K562 (cell line): ENCODE results near the gene HMG20B. TPM values are rescaled to one million over a fixed set of nuclear protein-coding genes. Genes with fewer than 3 reads are reported as not detected.

Experiments used
- ARID4B ChIP-seq: sonication (generic); formaldehyde crosslinking; IDR thresholded peaks from 2 replicates; pipeline ENCODE4 v1.8.0; 2022; ENCODE audit warnings: mild to moderate bottlenecking, missing genetic modification reagents
- ATF4 ChIP-seq: fragments of 450-650 bp; formaldehyde crosslinking; IDR thresholded peaks from 2 replicates; pipeline ENCODE4 v1.4.0; 2022; ENCODE audit warnings: mild to moderate bottlenecking, moderate library complexity
- HCFC1 ChIP-seq: IDR thresholded peaks from 2 replicates; pipeline ENCODE4 v1.6.1; 2012; ENCODE audit warnings: low read depth, low read length, improper control_type of control experiment
- HMG20A ChIP-seq: fragments of 450-650 bp; formaldehyde crosslinking; conservative IDR thresholded peaks from 2 replicates; pipeline ENCODE4 v1.4.0; 2020; ENCODE audit warnings: mild to moderate bottlenecking, mixed read lengths
- ID3 ChIP-seq, 2 experiments: fragments of 250-450 bp in 1 of 2; fragments of 450-650 bp in 1 of 2; sonication (Bioruptor Pico) in 1 of 2; IDR thresholded peaks; 2 replicates each; pipeline versions ENCODE4 v1.6.1 to v1.8.0; 2016 to 2021; ENCODE audit warnings: mild to moderate bottlenecking in 2 of 2, moderate library complexity in 2 of 2, missing compliant biosample characterization in 1 of 2, missing genetic modification characterization in 1 of 2
- NELFE ChIP-seq: IDR thresholded peaks from 2 replicates; pipeline ENCODE4 v1.6.1; 2011; ENCODE audit warnings: mild to moderate bottlenecking; ENCODE audit not compliant: insufficient read depth, insufficient read length
- NFATC3 ChIP-seq: fragments of 450-650 bp; IDR thresholded peaks from 2 replicates; pipeline ENCODE4 v1.6.1; 2017; ENCODE audit warnings: mild to moderate bottlenecking
- NFIC ChIP-seq: fragments of 450-650 bp; IDR thresholded peaks from 2 replicates; pipeline ENCODE4 v1.6.1; 2017; ENCODE audit warnings: mild to moderate bottlenecking, inconsistent platforms
- PHF20 ChIP-seq: fragments of 450-650 bp; IDR thresholded peaks from 2 replicates; pipeline ENCODE4 v1.6.1; 2018; ENCODE audit not compliant: partially characterized antibody
- POLR2AphosphoS5 ChIP-seq: IDR thresholded peaks from 2 replicates; pipeline ENCODE4 v1.6.1; 2011; ENCODE audit warnings: mild to moderate bottlenecking, low read depth, low read length, moderate library complexity; ENCODE audit not compliant: control insufficient read depth, insufficient read depth
- POLR2G ChIP-seq: fragments of 200-400 bp; formaldehyde crosslinking; IDR thresholded peaks from 2 replicates; pipeline ENCODE4 v1.6.1; 2017; ENCODE audit warnings: low read depth, mild to moderate bottlenecking, antibody characterized with exemption, low read length, moderate library complexity
- RBM34 ChIP-seq: fragments of 200-400 bp; formaldehyde crosslinking; IDR thresholded peaks from 2 replicates; pipeline ENCODE4 v1.6.1; 2018; ENCODE audit warnings: low read length, borderline replicate concordance; ENCODE audit not compliant: insufficient read depth
- SIN3A ChIP-seq, 2 experiments: fragments of 150-350 bp in 1 of 2; IDR thresholded peaks; 2 replicates each; pipeline ENCODE4 v1.6.1; 2011 to 2016; ENCODE audit warnings: borderline replicate concordance in 2 of 2, low read depth in 2 of 2, low read length in 2 of 2, mild to moderate bottlenecking in 2 of 2, moderate library complexity in 2 of 2; ENCODE audit not compliant: control insufficient read depth in 1 of 2
- SIN3B ChIP-seq: fragments of 450-650 bp; IDR thresholded peaks from 2 replicates; pipeline ENCODE4 v1.6.1; 2017; ENCODE audit warnings: low read depth, mild to moderate bottlenecking, moderate library complexity
- SPI1 ChIP-seq: IDR thresholded peaks from 2 replicates; pipeline ENCODE4 v1.6.1; 2011; ENCODE audit warnings: low read depth, low read length, control low read depth, borderline replicate concordance
- polyA plus RNA-seq, 8 experiments: library from polyadenylated mRNA; depleted of rRNA in 4 of 8; stranded (reverse) in 5 of 8; unstranded in 3 of 8; fragments of >200 nt; fragmentation: Nextera tagmentation in 2 of 8; fragmentation: Illumina TruSeq in 1 of 8; extraction: Ambion mirVana in 2 of 8; extraction: Trizol in 1 of 8; gene quantifications; 2 replicates each; pipeline versions ENCODE4 v1.2.1 to v1.2.3, GENCODE V29; 2011 to 2014; ENCODE audit warnings: inconsistent platforms in 1 of 8, missing spikeins in 1 of 8
- total RNA-seq, 7 experiments: library from RNA; depleted of rRNA in 6 of 7; stranded (reverse); fragments of >200 nt in 6 of 7; fragmentation: Illumina TruSeq in 2 of 7; extraction: Trizol in 2 of 7; gene quantifications; 2 replicates each; pipeline versions ENCODE4 v1.2.1 to v1.2.3, GENCODE V29; 2011 to 2021; ENCODE audit warnings: low replicate concordance in 1 of 7
- TF ChIP-seq, protein P1 (sequence below): sonication (generic); formaldehyde crosslinking; IDR thresholded peaks from 2 replicates; pipeline ENCODE4 v1.9.0; 2022; ENCODE audit warnings: mild to moderate bottlenecking, missing genetic modification reagents
- TF ChIP-seq, protein P2 (sequence below): fragments of 450-650 bp; formaldehyde crosslinking; IDR thresholded peaks from 2 replicates; pipeline ENCODE4 v1.4.0; 2022; ENCODE audit warnings: missing genetic modification characterization

The HMG20B gene
- total and polyA plus RNA-seq, 9 of the 15 experiments (the other 6 are each of a cell fraction or from before 2014, with no cell fraction given) = 0.35 to 172 (median 38.6) TPM

DNA sequence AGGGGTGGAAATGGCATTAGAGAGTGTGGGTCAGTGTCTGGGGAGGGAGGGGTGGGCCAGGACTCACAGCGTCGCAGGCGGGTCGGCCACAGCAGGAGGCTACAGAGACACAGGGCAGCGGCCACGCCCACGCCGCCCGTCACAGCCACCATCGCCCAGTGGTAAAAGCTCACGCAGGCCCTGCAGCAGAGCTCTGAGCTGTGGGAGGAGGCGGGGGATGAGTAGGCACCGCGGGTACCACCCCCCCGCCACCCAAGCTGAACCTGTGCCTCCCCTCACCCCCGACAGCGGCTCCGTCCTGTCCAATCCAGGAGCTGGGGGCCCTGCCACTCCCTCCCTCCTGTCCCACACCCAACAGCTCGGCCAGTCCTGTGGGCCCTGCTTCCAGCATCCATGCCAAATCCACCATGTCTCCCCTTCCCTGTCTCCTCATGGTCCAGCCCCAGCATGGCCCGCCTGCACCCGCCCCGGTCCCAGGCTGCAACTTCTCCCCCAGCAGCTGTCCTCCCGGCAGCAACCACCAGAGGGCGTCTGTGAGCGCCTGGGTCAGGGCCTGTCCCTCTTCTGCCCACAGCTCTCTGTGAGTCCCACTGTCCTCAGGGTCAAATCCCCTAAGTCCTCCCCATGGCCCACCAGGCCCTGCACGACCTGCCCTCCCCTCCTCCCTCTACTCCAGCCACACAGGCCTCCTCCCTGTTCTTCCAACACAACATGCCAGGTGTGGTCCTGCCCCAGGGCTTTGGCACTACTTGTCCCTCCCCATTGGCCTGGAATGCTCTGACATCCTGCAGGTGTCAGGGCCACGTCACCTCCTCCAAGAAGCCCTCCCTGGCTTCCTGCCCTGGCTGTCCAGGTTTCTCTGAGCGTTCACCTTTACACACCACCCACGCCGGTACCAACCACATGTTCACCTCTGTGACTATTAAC, 27.7 kb upstream of the HMG20B start (continued):
- TF ChIP-seq RBM34 (no peak), NFATC3 (no peak), HMG20A (CRISPR knock-in tag) (no peak), SPI1 (0 out of 2 replicates have a peak, but pooled peaks have one; percentile 22), ARID4B (CRISPR knock-in tag) (peak; percentile 61; the same call in 1 of the 2 replicates), NFIC (peak; percentile 26; the same call in 1 of the 2 replicates), ID3 (CRISPR knock-in tag; IDR thresholded peaks at IDR 0.05) (no peak), ID3 (tag; IDR thresholded peaks at IDR 0.05) (no peak), ATF4 (CRISPR knock-in tag) (no peak), SIN3A (IDR thresholded peaks at IDR 0.05; ENCODE audit: borderline replicate concordance in 2 of 2, control insufficient read depth in 1 of 2, low read depth in 2 of 2, low read length in 2 of 2) (no peak), POLR2AphosphoS5 (no peak), HCFC1 (peak; percentile 20; the same call in 1 of the 2 replicates), NELFE (no peak), PHF20 (no peak), POLR2G (peak; percentile 69), SIN3B (no peak)
- TF ChIP-seq, protein P1, sequence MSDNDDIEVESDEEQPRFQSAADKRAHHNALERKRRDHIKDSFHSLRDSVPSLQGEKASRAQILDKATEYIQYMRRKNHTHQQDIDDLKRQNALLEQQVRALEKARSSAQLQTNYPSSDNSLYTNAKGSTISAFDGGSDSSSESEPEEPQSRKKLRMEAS (CRISPR knock-in tag) = no peak
- TF ChIP-seq, protein P2, sequence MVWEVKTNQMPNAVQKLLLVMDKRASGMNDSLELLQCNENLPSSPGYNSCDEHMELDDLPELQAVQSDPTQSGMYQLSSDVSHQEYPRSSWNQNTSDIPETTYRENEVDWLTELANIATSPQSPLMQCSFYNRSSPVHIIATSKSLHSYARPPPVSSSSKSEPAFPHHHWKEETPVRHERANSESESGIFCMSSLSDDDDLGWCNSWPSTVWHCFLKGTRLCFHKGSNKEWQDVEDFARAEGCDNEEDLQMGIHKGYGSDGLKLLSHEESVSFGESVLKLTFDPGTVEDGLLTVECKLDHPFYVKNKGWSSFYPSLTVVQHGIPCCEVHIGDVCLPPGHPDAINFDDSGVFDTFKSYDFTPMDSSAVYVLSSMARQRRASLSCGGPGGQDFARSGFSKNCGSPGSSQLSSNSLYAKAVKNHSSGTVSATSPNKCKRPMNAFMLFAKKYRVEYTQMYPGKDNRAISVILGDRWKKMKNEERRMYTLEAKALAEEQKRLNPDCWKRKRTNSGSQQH (CRISPR knock-in tag) = peak; percentile 73; the same call in 1 of the 2 replicates
